HL-60 (cell line): ENCODE measurements around the gene SPATA20.

Source experiments
- DNase-seq, 2 experiments: peaks; one replicate each; pipeline ENCODE4 v3.0.0-alpha.2; 2010 to 2020; ENCODE audit warnings: low read depth in 1 of 2, low spot score in 1 of 2
- H3K27ac ChIP-seq: fragments of 250-450 bp; sonication (Bioruptor Pico); replicated peaks from 2 replicates; pipeline ENCODE4 v1.5.1; 2020; ENCODE audit warnings: mild to moderate bottlenecking, moderate library complexity
- H3K27me3 ChIP-seq: fragments of 250-450 bp; sonication (Bioruptor Pico); 2 replicates; pipeline ENCODE4 v1.5.1; 2021; ENCODE audit warnings: mild to moderate bottlenecking, moderate library complexity; ENCODE audit not compliant: insufficient read depth, poor library complexity, severe bottlenecking
- H3K4me3 ChIP-seq: replicated peaks from 2 replicates; pipeline ENCODE4 v1.5.1; 2011; ENCODE audit warnings: mild to moderate bottlenecking, control low read depth, low read length; ENCODE audit not compliant: insufficient read depth
- GABPA ChIP-seq: IDR thresholded peaks from 2 replicates; pipeline ENCODE4 v1.6.1; 2012; ENCODE audit warnings: low read depth
- POLR2AphosphoS5 ChIP-seq: IDR thresholded peaks from 2 replicates; pipeline ENCODE4 v1.6.1; 2012; ENCODE audit warnings: low read depth
- REST ChIP-seq: IDR thresholded peaks from 2 replicates; pipeline ENCODE4 v1.6.1; 2012; ENCODE audit warnings: low read depth; ENCODE audit not compliant: insufficient replicate concordance
- SPI1 ChIP-seq: IDR thresholded peaks from 2 replicates; pipeline ENCODE4 v1.6.1; 2012; ENCODE audit warnings: low read depth, mild to moderate bottlenecking, borderline replicate concordance
- long read RNA-seq: library from polyadenylated mRNA; unstranded; transcript quantifications from one replicate; pipeline ENCODE4 v2.0.0, GENCODE V29; 2020
- TF ChIP-seq, protein P1 (sequence below): IDR thresholded peaks from one replicate; pipeline ENCODE4 v1.5.1; 2011; ENCODE audit warnings: low read length, control low read depth, inconsistent platforms; ENCODE audit not compliant: insufficient read depth

SPATA20 gene
- long read RNA-seq, transcript SPATA20-202 (16 exons, 2,634 nt), result major isoform, 7 of 43 reads
- long read RNA-seq, transcript SPATA20-201 (17 exons, 2,719 nt), result major isoform, 7 of 43 reads
- long read RNA-seq, partial matches to known transcripts, result 3 of 43 reads
- long read RNA-seq, other reads (novel, unspliced or antisense), result 23 of 43 reads

DNA sequence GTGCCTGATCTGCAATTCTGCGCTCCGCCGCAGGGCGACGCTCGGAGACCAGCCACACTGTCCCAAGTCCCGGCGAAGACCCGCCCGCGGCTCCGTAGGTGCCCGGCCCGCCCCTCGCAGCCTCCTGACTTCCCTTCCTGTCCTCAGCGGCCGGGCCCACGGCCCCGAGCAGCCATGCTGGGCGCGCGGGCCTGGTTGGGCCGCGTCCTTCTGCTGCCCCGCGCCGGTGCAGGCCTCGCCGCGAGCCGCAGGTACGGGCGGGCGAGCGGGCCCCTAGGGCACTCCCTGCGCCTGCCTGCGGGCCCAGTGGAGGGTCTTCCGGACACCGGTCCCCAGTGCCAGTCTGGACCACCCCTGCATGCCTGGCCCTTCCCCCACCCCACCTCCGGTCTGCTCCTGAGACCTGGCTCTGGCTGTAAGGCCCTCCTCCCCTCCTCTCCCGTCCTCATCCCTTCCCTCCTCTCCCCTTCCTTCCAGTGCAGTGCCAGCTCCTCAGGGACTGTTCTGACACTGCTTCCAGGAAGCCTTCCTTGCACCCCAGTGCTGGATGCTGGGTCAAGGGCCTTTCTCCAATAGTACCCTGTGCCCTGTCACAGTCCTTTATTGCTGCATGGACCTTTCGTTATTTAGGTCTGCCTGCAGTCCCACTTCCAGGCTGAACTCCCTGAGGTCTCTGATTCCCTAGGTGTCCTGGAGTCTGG, at the start of gene SPATA20:
TSS of gene SPATA20 (plus strand) at position 140 of the 701 bp plus-strand sequence. CDS start at position 175, 35 bp downstream.
- Histone ChIP-seq H3K4me3 (peak within 1 kb of the TSS; percentile 52), H3K27ac (no peak within 1 kb of the TSS), H3K27me3 (peaks cover 3% of the 10 kb centered on the region)
- TF ChIP-seq REST (no peak), SPI1 (peak; percentile 43; the same call in 1 of the 2 replicates), POLR2AphosphoS5 (no peak), GABPA (no peak)
- TF ChIP-seq, protein P1, sequence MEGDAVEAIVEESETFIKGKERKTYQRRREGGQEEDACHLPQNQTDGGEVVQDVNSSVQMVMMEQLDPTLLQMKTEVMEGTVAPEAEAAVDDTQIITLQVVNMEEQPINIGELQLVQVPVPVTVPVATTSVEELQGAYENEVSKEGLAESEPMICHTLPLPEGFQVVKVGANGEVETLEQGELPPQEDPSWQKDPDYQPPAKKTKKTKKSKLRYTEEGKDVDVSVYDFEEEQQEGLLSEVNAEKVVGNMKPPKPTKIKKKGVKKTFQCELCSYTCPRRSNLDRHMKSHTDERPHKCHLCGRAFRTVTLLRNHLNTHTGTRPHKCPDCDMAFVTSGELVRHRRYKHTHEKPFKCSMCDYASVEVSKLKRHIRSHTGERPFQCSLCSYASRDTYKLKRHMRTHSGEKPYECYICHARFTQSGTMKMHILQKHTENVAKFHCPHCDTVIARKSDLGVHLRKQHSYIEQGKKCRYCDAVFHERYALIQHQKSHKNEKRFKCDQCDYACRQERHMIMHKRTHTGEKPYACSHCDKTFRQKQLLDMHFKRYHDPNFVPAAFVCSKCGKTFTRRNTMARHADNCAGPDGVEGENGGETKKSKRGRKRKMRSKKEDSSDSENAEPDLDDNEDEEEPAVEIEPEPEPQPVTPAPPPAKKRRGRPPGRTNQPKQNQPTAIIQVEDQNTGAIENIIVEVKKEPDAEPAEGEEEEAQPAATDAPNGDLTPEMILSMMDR, result peak; percentile 96
- DNase-seq, result peak; percentile 80 to 83

- no peak for DNase-seq
- no peak for TF ChIP-seq POLR2AphosphoS5
- TF ChIP-seq REST, result no peak
- no peak for TF ChIP-seq GABPA
- TF ChIP-seq SPI1, result no peak
- TF ChIP-seq, protein P1, result no peak
- Histone ChIP-seq H3K27me3 (no peaks in the 10 kb centered on the region), H3K27ac (no peak overlapping the region), H3K4me3 (no peak overlapping the region)
Measured at GRCh38 chr17:50498021-50498874, 48.7 kb upstream of the SPATA20 start.

GRCh38 chr17:50499270-50499669, 47.7 kb upstream of the SPATA20 start:
- TF ChIP-seq POLR2AphosphoS5, result no peak
- TF ChIP-seq SPI1, result no peak
- no peak for TF ChIP-seq REST
- TF ChIP-seq, protein P1, result no peak
- TF ChIP-seq GABPA, result no peak
- no peaks in the 10 kb centered on the region for H3K27me3 ChIP-seq
- H3K27ac ChIP-seq, result no peak overlapping the region
- H3K4me3 ChIP-seq, result no peak overlapping the region
- DNase-seq, result no peak
